Activated naive CD4-positive, alpha-beta T cell treated with anti-CD3 and anti-CD28 coated beads for 36 hours (primary cell): ENCODE results near the gene ARHGEF39. TPM values are rescaled to one million over a fixed set of nuclear protein-coding genes. Genes with fewer than 3 reads are reported as not detected.
"Not testable (repeated sequence)": the region's sequence is repeated elsewhere in the genome, so short reads cannot be mapped to it uniquely, and the experiment has no call there.

ENCODE experiments used
- CTCF ChIA-PET: fragments of 350-600 bp; sonication (Branson Sonifier 250); formaldehyde crosslinking; loops from one replicate; lab custom pipeline; 2021; ENCODE audit warnings: antibody characterized with exemption; lab: Charles Lee
- DNase-seq: peaks from one replicate; pipeline ENCODE4 v3.0.0-alpha.2; 2020
- H3K27ac Mint-ChIP-seq: one replicate; pipeline ENCODE4 v1.8.0; 2021; ENCODE audit warnings: mild to moderate bottlenecking, mixed read lengths
- H3K27me3 Mint-ChIP-seq: one replicate; pipeline ENCODE4 v1.8.0; 2021; ENCODE audit warnings: low read depth, mixed read lengths
- H3K36me3 Mint-ChIP-seq: one replicate; pipeline ENCODE4 v1.8.0; 2021; ENCODE audit warnings: low read depth, mixed read lengths
- H3K4me1 Mint-ChIP-seq: one replicate; pipeline ENCODE4 v1.8.0; 2021; ENCODE audit warnings: low read depth, mixed read lengths
- H3K4me3 Mint-ChIP-seq: one replicate; pipeline ENCODE4 v1.8.0; 2021; ENCODE audit warnings: mild to moderate bottlenecking, moderate library complexity, mixed read lengths
- H3K9me3 Mint-ChIP-seq: one replicate; pipeline ENCODE4 v1.8.0; 2021; ENCODE audit warnings: mixed read lengths
- intact Hi-C: fragments of 100-400 bp; cut with micrococcal nuclease; formaldehyde crosslinking; loops from one replicate; pipeline ENCODE4 v1.15.1; 2023
- total RNA-seq, 2 experiments: library from RNA; stranded (reverse); gene quantifications; one replicate each; pipeline ENCODE4 v1.2.3, GENCODE V29; 2021

The ARHGEF39 gene
- total RNA-seq, 2 experiments from 2014 or later, result 28.9 to 30.4 TPM

- not testable (repeated sequence) for DNase-seq, H3K9me3 Mint-ChIP-seq, H3K27me3 Mint-ChIP-seq
- Mint-ChIP-seq H3K27ac (peak overlapping the region; percentile 83), H3K36me3 (peaks cover 14% of the 10 kb centered on the region), H3K4me1 (peaks cover 38% of the 10 kb centered on the region), H3K4me3 (peak overlapping the region; percentile 90)
- intact Hi-C loops, result loop anchor here (1.0 to 2.0 kb wide), 8 partner anchors 7 to 529 kb away; partner anchors contain the start of genes CD72, CREB3, GBA2 and HINT2
- CTCF ChIA-PET, result interaction anchor here (0.6 to 12.4 kb wide), 12 partner anchors 15 to 299 kb away, joined by 3 to 149 read pairs (median 4); partner anchors contain the start of genes ARHGEF39, CCDC107, CD72 and RMRP
Observed at GRCh38 chr9:35645736-35646135, 19.3 kb downstream of the ARHGEF39 start.

- no peaks in the 10 kb centered on the region for H3K27me3 Mint-ChIP-seq
- no peak overlapping the region for H3K4me3 Mint-ChIP-seq
- CTCF ChIA-PET, result interaction anchor here (12.4 kb wide), 1 partner anchor 28 kb away, joined by 142 read pairs; the partner anchor contains the start of gene CD72
- no peak overlapping the region for H3K27ac Mint-ChIP-seq
- H3K4me1 Mint-ChIP-seq, result peaks cover 42% of the 10 kb centered on the region
- H3K36me3 Mint-ChIP-seq, result peaks cover 6% of the 10 kb centered on the region
- no peak for DNase-seq
- H3K9me3 Mint-ChIP-seq, result peaks cover 3% of the 10 kb centered on the region
- intact Hi-C loops, result no loop called here
Observed at GRCh38 chr9:35643046-35643445, 21.9 kb downstream of the ARHGEF39 start.

GRCh38 chr9:35641478-35641877 lies 23.5 kb downstream of the ARHGEF39 start:
- H3K36me3 Mint-ChIP-seq, DNase-seq, intact Hi-C loops, CTCF ChIA-PET, H3K9me3 Mint-ChIP-seq, H3K4me3 Mint-ChIP-seq, H3K27me3 Mint-ChIP-seq, H3K27ac Mint-ChIP-seq: not testable (repeated sequence)
- H3K4me1 Mint-ChIP-seq, result peaks cover 46% of the 10 kb centered on the region

- H3K36me3 Mint-ChIP-seq, intact Hi-C loops, H3K4me3 Mint-ChIP-seq, H3K27me3 Mint-ChIP-seq, DNase-seq, H3K9me3 Mint-ChIP-seq: not testable (repeated sequence)
- CTCF ChIA-PET, result interaction anchor here (0.6 to 1.3 kb wide), 4 partner anchors 9 to 261 kb away, joined by 3 to 6 read pairs (median 4); no protein-coding TSS in a partner anchor
- H3K4me1 Mint-ChIP-seq, result peaks cover 54% of the 10 kb centered on the region
- peak overlapping the region; percentile 81 for H3K27ac Mint-ChIP-seq
Observed at GRCh38 chr9:35640431-35640830, 24.6 kb downstream of the ARHGEF39 start.

- Mint-ChIP-seq H3K27me3 (no peaks in the 10 kb centered on the region), H3K9me3 (peaks cover 3% of the 10 kb centered on the region), H3K27ac (peak overlapping the region; percentile 90), H3K4me1 (peaks cover 54% of the 10 kb centered on the region), H3K4me3 (peak overlapping the region; percentile 31), H3K36me3 (peaks cover 6% of the 10 kb centered on the region)
- no peak for DNase-seq
- intact Hi-C loops, result loop anchor here (2.0 kb wide), 2 partner anchors 21 to 35 kb away; partner anchors contain the start of genes CD72 and TESK1
- CTCF ChIA-PET, result interaction anchor here (1.0 to 1.3 kb wide), 3 partner anchors 10 to 91 kb away, joined by 3 to 6 read pairs (median 4); no protein-coding TSS in a partner anchor
Observed at GRCh38 chr9:35639631-35640030, 25.4 kb downstream of the ARHGEF39 start.

GRCh38 chr9:35639225-35639624 lies 25.8 kb downstream of the ARHGEF39 start:
- H3K27me3 Mint-ChIP-seq, DNase-seq, H3K36me3 Mint-ChIP-seq, H3K9me3 Mint-ChIP-seq: not testable (repeated sequence)
- Mint-ChIP-seq H3K4me1 (peaks cover 50% of the 10 kb centered on the region), H3K4me3 (peak overlapping the region; percentile 31), H3K27ac (peak overlapping the region; percentile 90)
- intact Hi-C loops, result loop anchor here (2.0 kb wide), 2 partner anchors 20 to 34 kb away; partner anchors contain the start of genes CD72 and TESK1
- CTCF ChIA-PET, result interaction anchor here (1.1 to 1.3 kb wide), 2 partner anchors 11 to 92 kb away, joined by 4 to 6 read pairs; no protein-coding TSS in a partner anchor

- intact Hi-C loops, result loop anchor here (1.0 to 2.0 kb wide), 3 partner anchors 8 to 34 kb away; partner anchors contain the start of genes CD72 and TESK1
- H3K36me3 Mint-ChIP-seq, CTCF ChIA-PET, H3K9me3 Mint-ChIP-seq, H3K27me3 Mint-ChIP-seq: not testable (repeated sequence)
- peak overlapping the region; percentile 40 for H3K4me3 Mint-ChIP-seq
- peaks cover 50% of the 10 kb centered on the region for H3K4me1 Mint-ChIP-seq
- DNase-seq, result peak; percentile 57
- H3K27ac Mint-ChIP-seq, result peak overlapping the region; percentile 90
Observed at GRCh38 chr9:35638751-35639150, 26.2 kb downstream of the ARHGEF39 start.

- H3K4me3 Mint-ChIP-seq, H3K36me3 Mint-ChIP-seq, DNase-seq, H3K27me3 Mint-ChIP-seq, intact Hi-C loops, H3K9me3 Mint-ChIP-seq, CTCF ChIA-PET: not testable (repeated sequence)
- H3K27ac Mint-ChIP-seq, result peak overlapping the region; percentile 90
- peaks cover 50% of the 10 kb centered on the region for H3K4me1 Mint-ChIP-seq
Observed at GRCh38 chr9:35637427-35637955, 27.5 kb downstream of the ARHGEF39 start.

DNA sequence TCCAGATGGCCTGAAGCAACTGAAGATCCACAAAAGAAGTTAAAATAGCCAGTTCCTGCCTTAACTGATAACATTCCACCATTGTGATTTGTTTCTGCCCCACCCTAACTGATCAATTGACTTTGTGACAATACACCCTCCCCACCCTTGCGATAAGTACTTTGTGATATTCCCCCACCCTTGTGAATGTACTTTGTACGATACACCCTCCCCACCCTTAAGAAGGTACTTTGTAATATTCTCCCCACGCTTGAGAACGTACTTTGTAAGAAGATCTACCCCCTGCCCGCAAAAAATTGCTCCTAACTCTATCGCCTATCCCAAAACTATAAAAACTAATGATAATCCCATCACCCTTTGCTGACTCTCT lies 28.1 kb downstream of the ARHGEF39 start:
- H3K4me3 Mint-ChIP-seq, H3K27ac Mint-ChIP-seq: not testable (repeated sequence)
- peaks cover 50% of the 10 kb centered on the region for H3K4me1 Mint-ChIP-seq

GRCh38 chr9:35636135-35636876 lies 28.7 kb downstream of the ARHGEF39 start:
- H3K4me3 Mint-ChIP-seq, result no peak overlapping the region
- H3K36me3 Mint-ChIP-seq, result peaks cover 6% of the 10 kb centered on the region
- no peak overlapping the region for H3K27ac Mint-ChIP-seq
- peaks cover 3% of the 10 kb centered on the region for H3K9me3 Mint-ChIP-seq
- intact Hi-C loops, result no loop called here
- peaks cover 46% of the 10 kb centered on the region for H3K4me1 Mint-ChIP-seq
- CTCF ChIA-PET, result interaction anchor here (0.6 to 1.8 kb wide), 4 partner anchors 11 to 25 kb away, joined by 3 to 9 read pairs (median 6); no protein-coding TSS in a partner anchor
- no peaks in the 10 kb centered on the region for H3K27me3 Mint-ChIP-seq
- DNase-seq, result no peak

More for the DNA sequence above, 28.1 kb downstream of the ARHGEF39 start:
- H3K27me3 Mint-ChIP-seq, intact Hi-C loops, H3K9me3 Mint-ChIP-seq, H3K36me3 Mint-ChIP-seq, DNase-seq: not testable (repeated sequence)
- CTCF ChIA-PET, result interaction anchor here (0.6 to 1.8 kb wide), 2 partner anchors 10 to 14 kb away, joined by 3 to 9 read pairs; no protein-coding TSS in a partner anchor

DNA sequence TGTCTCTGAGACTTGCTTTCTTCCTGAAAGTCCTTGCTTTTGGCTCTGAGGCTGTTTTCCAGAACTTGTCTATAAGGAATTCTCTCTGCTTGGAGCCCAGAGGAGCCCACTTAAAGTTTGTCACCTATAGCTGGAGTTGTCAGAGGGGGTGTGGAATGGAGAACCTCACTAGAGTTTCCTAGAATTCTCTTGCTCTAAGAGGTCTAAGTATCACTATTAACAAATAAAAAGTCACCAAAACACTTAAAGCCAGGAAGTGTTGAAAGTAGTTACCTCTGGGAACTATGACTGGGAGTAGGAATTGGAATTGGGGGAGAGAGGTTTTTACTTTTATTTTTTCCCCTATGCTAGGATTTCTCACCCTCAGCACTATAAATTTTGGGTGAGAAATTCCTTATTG lies 29.3 kb downstream of the ARHGEF39 start:
- H3K36me3 Mint-ChIP-seq, result peaks cover 3% of the 10 kb centered on the region
- no peak overlapping the region for H3K27ac Mint-ChIP-seq
- H3K4me1 Mint-ChIP-seq, result peaks cover 46% of the 10 kb centered on the region
- H3K27me3 Mint-ChIP-seq, result no peaks in the 10 kb centered on the region
- CTCF ChIA-PET, result interaction anchor here (1.1 to 1.8 kb wide), 3 partner anchors 12 to 25 kb away, joined by 4 to 9 read pairs (median 8); no protein-coding TSS in a partner anchor
- peaks cover 3% of the 10 kb centered on the region for H3K9me3 Mint-ChIP-seq
- H3K4me3 Mint-ChIP-seq, result no peak overlapping the region
- no peak for DNase-seq
- intact Hi-C loops, result no loop called here

DNA sequence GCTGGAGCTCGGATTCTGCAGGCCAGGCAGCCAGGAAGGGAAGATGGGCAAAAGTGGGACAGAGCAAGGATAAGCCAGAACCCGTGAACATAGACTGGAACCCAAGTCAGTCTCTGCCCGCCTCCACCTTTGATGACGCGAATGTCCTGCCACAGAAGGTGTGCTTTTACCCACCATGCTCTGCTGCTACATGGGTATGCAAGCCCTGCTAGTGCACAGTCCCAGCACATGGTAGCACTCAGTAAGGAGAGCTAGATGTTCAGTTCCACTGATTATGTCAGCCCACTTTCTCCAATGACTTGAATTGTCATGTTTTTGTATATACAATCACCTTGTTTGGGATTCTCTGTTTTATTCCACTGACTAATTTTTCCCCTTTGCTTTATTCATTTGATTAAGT lies 35.4 kb downstream of the ARHGEF39 start:
- H3K27ac Mint-ChIP-seq, result no peak overlapping the region
- H3K9me3 Mint-ChIP-seq, result no peaks in the 10 kb centered on the region
- intact Hi-C loops, result no loop called here
- no peaks in the 10 kb centered on the region for H3K27me3 Mint-ChIP-seq
- CTCF ChIA-PET, result interaction anchor here (0.7 to 3.9 kb wide), 6 partner anchors 14 to 512 kb away, joined by 3 to 17 read pairs (median 6); no protein-coding TSS in a partner anchor
- no peak for DNase-seq
- H3K4me1 Mint-ChIP-seq, result no peaks in the 10 kb centered on the region
- H3K36me3 Mint-ChIP-seq, result no peaks in the 10 kb centered on the region
- no peak overlapping the region for H3K4me3 Mint-ChIP-seq
